PFSK-1 (cell line): ENCODE data around the gene CGB2.

Experiments
- POLR2AphosphoS5 ChIP-seq: IDR thresholded peaks from 2 replicates; pipeline ENCODE4 v1.6.1; 2012; ENCODE audit warnings: low read depth, mild to moderate bottlenecking, control low read depth, low read length, moderate library complexity
- SIN3A ChIP-seq: IDR thresholded peaks from 2 replicates; pipeline ENCODE4 v1.6.1; 2012; ENCODE audit warnings: mild to moderate bottlenecking, low read length, moderate library complexity, borderline replicate concordance; ENCODE audit not compliant: insufficient read depth
- TAF1 ChIP-seq: IDR thresholded peaks from 2 replicates; pipeline ENCODE4 v1.6.1; 2012; ENCODE audit warnings: low read length, control low read depth, borderline replicate concordance; ENCODE audit not compliant: insufficient read depth
- TF ChIP-seq, protein P1 (sequence below), 2 experiments: IDR thresholded peaks; 2 replicates each; pipeline versions ENCODE4 v1.6.1 to v1.8.0; 2011 to 2012; ENCODE audit warnings: low read depth in 2 of 2, low read length in 2 of 2, control low read depth in 1 of 2, inconsistent platforms in 1 of 2, mild to moderate bottlenecking in 1 of 2, moderate library complexity in 1 of 2; ENCODE audit not compliant: insufficient read depth in 1 of 2

DNA sequence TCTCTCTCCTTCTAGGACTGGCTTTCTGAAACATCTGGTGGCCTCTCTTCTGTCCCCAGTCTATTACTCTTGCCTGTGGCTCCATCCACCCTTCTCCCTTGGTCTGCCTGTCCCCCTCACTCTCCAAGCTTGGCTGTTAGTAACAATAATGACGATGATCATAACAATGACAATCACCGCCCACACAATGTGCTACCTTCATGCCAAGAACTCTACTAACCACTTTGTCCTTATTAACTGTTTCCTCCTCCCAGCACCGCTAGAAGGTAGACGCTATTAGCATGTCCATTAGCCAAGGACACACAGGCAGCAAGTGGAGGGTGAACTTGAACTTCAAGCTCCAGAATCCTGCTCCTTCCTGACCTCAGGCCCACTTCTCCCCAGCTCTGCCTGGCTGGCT, 41.3 kb upstream of the CGB2 start:
- TF ChIP-seq, protein P1, sequence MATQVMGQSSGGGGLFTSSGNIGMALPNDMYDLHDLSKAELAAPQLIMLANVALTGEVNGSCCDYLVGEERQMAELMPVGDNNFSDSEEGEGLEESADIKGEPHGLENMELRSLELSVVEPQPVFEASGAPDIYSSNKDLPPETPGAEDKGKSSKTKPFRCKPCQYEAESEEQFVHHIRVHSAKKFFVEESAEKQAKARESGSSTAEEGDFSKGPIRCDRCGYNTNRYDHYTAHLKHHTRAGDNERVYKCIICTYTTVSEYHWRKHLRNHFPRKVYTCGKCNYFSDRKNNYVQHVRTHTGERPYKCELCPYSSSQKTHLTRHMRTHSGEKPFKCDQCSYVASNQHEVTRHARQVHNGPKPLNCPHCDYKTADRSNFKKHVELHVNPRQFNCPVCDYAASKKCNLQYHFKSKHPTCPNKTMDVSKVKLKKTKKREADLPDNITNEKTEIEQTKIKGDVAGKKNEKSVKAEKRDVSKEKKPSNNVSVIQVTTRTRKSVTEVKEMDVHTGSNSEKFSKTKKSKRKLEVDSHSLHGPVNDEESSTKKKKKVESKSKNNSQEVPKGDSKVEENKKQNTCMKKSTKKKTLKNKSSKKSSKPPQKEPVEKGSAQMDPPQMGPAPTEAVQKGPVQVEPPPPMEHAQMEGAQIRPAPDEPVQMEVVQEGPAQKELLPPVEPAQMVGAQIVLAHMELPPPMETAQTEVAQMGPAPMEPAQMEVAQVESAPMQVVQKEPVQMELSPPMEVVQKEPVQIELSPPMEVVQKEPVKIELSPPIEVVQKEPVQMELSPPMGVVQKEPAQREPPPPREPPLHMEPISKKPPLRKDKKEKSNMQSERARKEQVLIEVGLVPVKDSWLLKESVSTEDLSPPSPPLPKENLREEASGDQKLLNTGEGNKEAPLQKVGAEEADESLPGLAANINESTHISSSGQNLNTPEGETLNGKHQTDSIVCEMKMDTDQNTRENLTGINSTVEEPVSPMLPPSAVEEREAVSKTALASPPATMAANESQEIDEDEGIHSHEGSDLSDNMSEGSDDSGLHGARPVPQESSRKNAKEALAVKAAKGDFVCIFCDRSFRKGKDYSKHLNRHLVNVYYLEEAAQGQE (IDR thresholded peaks at IDR 0.05; ENCODE audit: insufficient read depth in 1 of 2, low read depth in 2 of 2, low read length in 2 of 2), result no peak
- no peak for TF ChIP-seq TAF1
- no peak for TF ChIP-seq POLR2AphosphoS5
- TF ChIP-seq SIN3A, result no peak
